Activated naive CD8-positive, alpha-beta T cell treated with anti-CD3 and anti-CD28 coated beads for 36 hours (primary cell): ENCODE data around the gene BLOC1S1. TPM values are rescaled to one million over a fixed set of nuclear protein-coding genes. Genes with fewer than 3 reads are reported as not detected.

Experiments used
- DNase-seq: peaks from one replicate; pipeline ENCODE4 v3.0.0; 2021
- H3K27ac Mint-ChIP-seq: one replicate; pipeline ENCODE4 v1.8.0; 2022; ENCODE audit warnings: mild to moderate bottlenecking, moderate library complexity, mixed read lengths
- H3K27me3 Mint-ChIP-seq: one replicate; pipeline ENCODE4 v1.8.0; 2022; ENCODE audit warnings: mild to moderate bottlenecking, mixed read lengths
- H3K36me3 Mint-ChIP-seq: one replicate; pipeline ENCODE4 v1.8.0; 2021; ENCODE audit warnings: mild to moderate bottlenecking, mixed read lengths
- H3K4me1 Mint-ChIP-seq: one replicate; pipeline ENCODE4 v1.8.0; 2021; ENCODE audit warnings: mixed read lengths
- H3K4me3 Mint-ChIP-seq: one replicate; pipeline ENCODE4 v1.8.0; 2022; ENCODE audit warnings: mild to moderate bottlenecking, moderate library complexity, mixed read lengths
- H3K9me3 Mint-ChIP-seq: one replicate; pipeline ENCODE4 v1.8.0; 2022; ENCODE audit warnings: mixed read lengths
- total RNA-seq, 2 experiments: library from RNA; stranded (reverse); gene quantifications; one replicate each; pipeline ENCODE4 v1.2.3, GENCODE V29; 2021

Gene BLOC1S1
- total RNA-seq, 2 experiments from 2014 or later = 81.9 to 88.4 TPM

- Mint-ChIP-seq H3K36me3 (peaks cover 4% of the 10 kb centered on the region), H3K27me3 (peaks cover 13% of the 10 kb centered on the region), H3K27ac (no peak overlapping the region), H3K4me3 (no peak overlapping the region), H3K9me3 (no peaks in the 10 kb centered on the region), H3K4me1 (peaks cover 26% of the 10 kb centered on the region)
- DNase-seq = no peak
Measured at GRCh38 chr12:55713721-55714120, 2.1 kb upstream of the BLOC1S1 start.

GRCh38 chr12:55715169-55715764 is 579 bp upstream of the BLOC1S1 start:
- no peak for DNase-seq
- H3K36me3 Mint-ChIP-seq = peaks cover 4% of the 10 kb centered on the region
- H3K4me3 Mint-ChIP-seq = peak overlapping the region; percentile 92
- peaks cover 7% of the 10 kb centered on the region for H3K27me3 Mint-ChIP-seq
- peak overlapping the region; percentile 93 for H3K27ac Mint-ChIP-seq
- no peaks in the 10 kb centered on the region for H3K9me3 Mint-ChIP-seq
- peaks cover 26% of the 10 kb centered on the region for H3K4me1 Mint-ChIP-seq

GRCh38 chr12:55716582-55716957 is 724 bp downstream of the BLOC1S1 start:
- Mint-ChIP-seq H3K27ac (peak overlapping the region; percentile 93), H3K4me1 (peaks cover 30% of the 10 kb centered on the region), H3K27me3 (peaks cover 7% of the 10 kb centered on the region), H3K4me3 (peak overlapping the region; percentile 92), H3K9me3 (no peaks in the 10 kb centered on the region), H3K36me3 (peaks cover 4% of the 10 kb centered on the region)
- DNase-seq = no peak

GRCh38 chr12:55717011-55718007 is 1.5 kb downstream of the BLOC1S1 start:
- H3K27me3 Mint-ChIP-seq = peaks cover 7% of the 10 kb centered on the region
- H3K36me3 Mint-ChIP-seq = peaks cover 4% of the 10 kb centered on the region
- peak overlapping the region; percentile 92 for H3K4me3 Mint-ChIP-seq
- H3K4me1 Mint-ChIP-seq = peaks cover 30% of the 10 kb centered on the region
- no peaks in the 10 kb centered on the region for H3K9me3 Mint-ChIP-seq
- H3K27ac Mint-ChIP-seq = peak overlapping the region; percentile 93
- DNase-seq = no peak

- Mint-ChIP-seq H3K27ac (peak overlapping the region; percentile 7), H3K27me3 (peaks cover 7% of the 10 kb centered on the region), H3K9me3 (no peaks in the 10 kb centered on the region), H3K4me3 (peak overlapping the region; percentile 92), H3K36me3 (peaks cover 4% of the 10 kb centered on the region), H3K4me1 (peaks cover 30% of the 10 kb centered on the region)
- DNase-seq = no peak
Measured at GRCh38 chr12:55718015-55718414, 2.2 kb downstream of the BLOC1S1 start.

- DNase-seq = no peak
- Mint-ChIP-seq H3K27me3 (peaks cover 7% of the 10 kb centered on the region), H3K27ac (no peak overlapping the region), H3K9me3 (no peaks in the 10 kb centered on the region), H3K4me3 (no peak overlapping the region), H3K36me3 (peaks cover 4% of the 10 kb centered on the region), H3K4me1 (peaks cover 30% of the 10 kb centered on the region)
Measured at GRCh38 chr12:55718624-55719275, 2.9 kb downstream of the BLOC1S1 start.

- Mint-ChIP-seq H3K4me3 (no peak overlapping the region), H3K4me1 (peaks cover 30% of the 10 kb centered on the region), H3K27ac (no peak overlapping the region), H3K36me3 (peaks cover 4% of the 10 kb centered on the region), H3K9me3 (no peaks in the 10 kb centered on the region), H3K27me3 (peaks cover 7% of the 10 kb centered on the region)
- no peak for DNase-seq
Measured at GRCh38 chr12:55719371-55719770, 3.5 kb downstream of the BLOC1S1 start.

GRCh38 chr12:55720071-55720564 is 4.3 kb downstream of the BLOC1S1 start, which contains the start of gene RDH5:
Gene RDH5 (plus strand): TSS chr12:55720393. CDS start chr12:55721185, 792 bp downstream.
- H3K9me3 Mint-ChIP-seq = no peaks in the 10 kb centered on the region
- peaks cover 34% of the 10 kb centered on the region for H3K4me1 Mint-ChIP-seq
- H3K27me3 Mint-ChIP-seq = peaks cover 7% of the 10 kb centered on the region
- no peak within 1 kb of the TSS for H3K27ac Mint-ChIP-seq
- peaks cover 4% of the 10 kb centered on the region for H3K36me3 Mint-ChIP-seq
- no peak within 1 kb of the TSS for H3K4me3 Mint-ChIP-seq
- no peak for DNase-seq

GRCh38 chr12:55720894-55721444 is 5.1 kb downstream of the BLOC1S1 start:
- Mint-ChIP-seq H3K4me1 (peaks cover 30% of the 10 kb centered on the region), H3K9me3 (no peaks in the 10 kb centered on the region), H3K36me3 (peaks cover under 1% of the 10 kb centered on the region), H3K4me3 (no peak overlapping the region), H3K27ac (no peak overlapping the region), H3K27me3 (peaks cover 2% of the 10 kb centered on the region)
- no peak for DNase-seq

- H3K36me3 Mint-ChIP-seq = no peaks in the 10 kb centered on the region
- H3K27ac Mint-ChIP-seq = no peak overlapping the region
- H3K4me1 Mint-ChIP-seq = peaks cover 34% of the 10 kb centered on the region
- H3K27me3 Mint-ChIP-seq = no peaks in the 10 kb centered on the region
- no peaks in the 10 kb centered on the region for H3K9me3 Mint-ChIP-seq
- H3K4me3 Mint-ChIP-seq = no peak overlapping the region
- no peak for DNase-seq
Measured at GRCh38 chr12:55721601-55722213, 5.9 kb downstream of the BLOC1S1 start.

GRCh38 chr12:55722948-55723347 is 7.1 kb downstream of the BLOC1S1 start:
- no peaks in the 10 kb centered on the region for H3K27me3 Mint-ChIP-seq
- H3K36me3 Mint-ChIP-seq = no peaks in the 10 kb centered on the region
- no peaks in the 10 kb centered on the region for H3K9me3 Mint-ChIP-seq
- no peak for DNase-seq
- H3K4me1 Mint-ChIP-seq = peaks cover 32% of the 10 kb centered on the region
- H3K27ac Mint-ChIP-seq = no peak overlapping the region
- H3K4me3 Mint-ChIP-seq = no peak overlapping the region

- Mint-ChIP-seq H3K27me3 (no peaks in the 10 kb centered on the region), H3K4me1 (peaks cover 26% of the 10 kb centered on the region), H3K9me3 (no peaks in the 10 kb centered on the region), H3K27ac (no peak overlapping the region), H3K4me3 (no peak overlapping the region), H3K36me3 (no peaks in the 10 kb centered on the region)
- no peak for DNase-seq
Measured at GRCh38 chr12:55723516-55724225, 7.8 kb downstream of the BLOC1S1 start.

- H3K4me1 Mint-ChIP-seq = peaks cover 25% of the 10 kb centered on the region
- no peak overlapping the region for H3K4me3 Mint-ChIP-seq
- DNase-seq = peak; percentile 64
- H3K36me3 Mint-ChIP-seq = no peaks in the 10 kb centered on the region
- no peaks in the 10 kb centered on the region for H3K9me3 Mint-ChIP-seq
- no peak overlapping the region for H3K27ac Mint-ChIP-seq
- H3K27me3 Mint-ChIP-seq = no peaks in the 10 kb centered on the region
Measured at GRCh38 chr12:55724226-55724939, 8.5 kb downstream of the BLOC1S1 start.
